IPS-20b (cell line): ENCODE results near the gene ANKRD13C.

Experiments
- H3K27ac ChIP-seq: one replicate; pipeline ENCODE4 v1.5.1; 2013; ENCODE audit warnings: low read length
- H3K27me3 ChIP-seq: 2 replicates; pipeline ENCODE4 v1.6.1; 2013; ENCODE audit warnings: mild to moderate bottlenecking, low read length, inconsistent platforms; ENCODE audit not compliant: insufficient read depth
- H3K36me3 ChIP-seq: 2 replicates; pipeline ENCODE4 v1.6.1; 2013; ENCODE audit warnings: low read depth, mild to moderate bottlenecking, inconsistent platforms, low read length, moderate library complexity; ENCODE audit not compliant: insufficient read depth
- H3K4me1 ChIP-seq: 2 replicates; pipeline ENCODE4 v1.6.1; 2013; ENCODE audit warnings: mild to moderate bottlenecking, control low read depth, inconsistent platforms, low read length, moderate library complexity; ENCODE audit not compliant: insufficient read depth
- H3K4me3 ChIP-seq: 2 replicates; pipeline ENCODE4 v1.5.1; 2013; ENCODE audit warnings: mild to moderate bottlenecking, low read length, inconsistent platforms
- H3K9ac ChIP-seq: 2 replicates; pipeline ENCODE4 v1.6.1; 2013; ENCODE audit warnings: low read depth, mild to moderate bottlenecking, inconsistent platforms, low read length, moderate library complexity
- H3K9me3 ChIP-seq: 2 replicates; pipeline ENCODE4 v1.6.1; 2013; ENCODE audit warnings: mild to moderate bottlenecking, low read depth, low read length, inconsistent platforms; ENCODE audit not compliant: insufficient read depth

ANKRD13C gene

DNA sequence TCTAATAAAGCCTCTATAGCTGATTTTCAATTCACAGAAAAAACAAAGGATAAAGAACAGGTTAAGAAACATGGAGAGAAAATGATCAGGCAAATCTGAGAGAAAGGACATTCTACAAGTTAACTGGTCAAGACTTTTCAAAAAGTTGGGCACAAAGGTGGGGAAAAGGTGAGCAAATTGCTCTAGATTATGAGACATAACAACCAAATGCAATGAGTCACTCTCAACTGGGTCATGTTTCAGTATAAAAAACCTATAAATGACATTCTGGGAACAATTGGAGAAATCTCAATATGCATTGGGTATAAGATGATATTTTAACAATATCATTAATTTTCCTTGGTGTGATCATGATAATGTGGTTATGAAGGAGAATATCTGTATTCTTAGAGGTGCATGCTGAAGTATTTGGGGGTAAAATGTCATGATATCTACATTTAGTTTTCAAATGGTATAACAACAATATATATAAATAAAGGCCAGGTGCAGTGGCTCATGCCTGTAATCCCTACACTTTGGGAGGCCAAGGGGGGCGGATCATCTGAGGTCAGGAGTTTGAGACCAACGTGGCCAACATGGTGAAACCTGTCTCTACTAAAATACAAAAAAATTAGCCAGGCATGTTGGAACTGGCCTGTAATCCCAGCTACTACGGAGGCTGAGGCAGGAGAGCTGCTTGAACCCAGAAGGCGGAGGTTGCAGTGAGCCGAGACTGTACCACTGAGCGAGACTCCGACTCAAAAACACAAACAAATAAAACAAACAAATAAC is 27.0 kb downstream of the ANKRD13C start:
- Histone ChIP-seq H3K36me3 (peaks cover 21% of the 10 kb centered on the region; the same call in 1 of the 2 replicates), H3K27me3 (no peaks in the 10 kb centered on the region), H3K9me3 (no peaks in the 10 kb centered on the region), H3K4me1 (no peaks in the 10 kb centered on the region), H3K4me3 (no peak overlapping the region), H3K27ac (no peak overlapping the region), H3K9ac (no peak overlapping the region)

DNA sequence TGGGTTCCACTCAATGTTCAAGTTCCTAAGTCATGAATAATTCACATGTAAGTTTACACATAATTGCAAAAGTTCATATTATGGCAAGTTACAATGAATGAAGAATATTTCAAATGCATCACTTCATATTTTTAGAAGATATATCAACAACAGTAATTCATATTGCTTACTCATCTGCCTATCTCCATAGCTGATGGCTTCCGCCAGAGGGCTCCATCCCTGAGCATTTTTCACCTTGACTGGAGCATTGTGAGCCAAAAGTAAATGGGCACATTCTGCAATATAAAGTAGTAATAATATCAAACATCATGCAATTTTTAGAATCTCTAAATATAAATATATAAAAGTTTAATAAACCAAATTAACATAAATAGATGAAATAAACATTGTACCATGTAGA is 29.8 kb downstream of the ANKRD13C start:
- Histone ChIP-seq H3K4me3 (no peak overlapping the region), H3K27ac (no peak overlapping the region), H3K4me1 (no peaks in the 10 kb centered on the region; the same call in 1 of the 2 replicates), H3K9ac (no peak overlapping the region), H3K9me3 (no peaks in the 10 kb centered on the region), H3K27me3 (no peaks in the 10 kb centered on the region), H3K36me3 (peaks cover 24% of the 10 kb centered on the region; the same call in 1 of the 2 replicates)

DNA sequence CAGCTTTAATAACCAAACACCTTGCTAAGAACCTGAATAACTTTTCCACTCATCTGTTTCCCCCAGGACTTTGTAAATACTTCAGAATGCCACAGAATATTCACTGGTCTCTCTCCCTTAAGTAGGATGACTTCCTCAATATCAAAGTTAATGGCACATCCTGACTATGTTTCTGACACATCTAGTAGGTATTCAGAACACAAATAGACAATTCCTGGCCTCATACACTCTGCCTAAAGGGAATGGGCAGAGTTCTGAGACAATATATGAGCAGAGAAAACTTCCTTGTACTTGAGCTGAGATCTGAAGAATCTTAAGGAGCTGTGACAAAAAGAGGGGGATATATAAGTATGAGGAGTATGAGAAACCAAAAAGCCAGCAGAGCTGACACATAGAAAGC is 34.8 kb downstream of the ANKRD13C start:
- H3K36me3 ChIP-seq = peaks cover 19% of the 10 kb centered on the region; the same call in 1 of the 2 replicates
- no peaks in the 10 kb centered on the region for H3K27me3 ChIP-seq
- H3K9ac ChIP-seq = no peak overlapping the region
- no peak overlapping the region for H3K4me3 ChIP-seq
- H3K9me3 ChIP-seq = no peaks in the 10 kb centered on the region
- no peaks in the 10 kb centered on the region; the same call in 1 of the 2 replicates for H3K4me1 ChIP-seq
- no peak overlapping the region for H3K27ac ChIP-seq

DNA sequence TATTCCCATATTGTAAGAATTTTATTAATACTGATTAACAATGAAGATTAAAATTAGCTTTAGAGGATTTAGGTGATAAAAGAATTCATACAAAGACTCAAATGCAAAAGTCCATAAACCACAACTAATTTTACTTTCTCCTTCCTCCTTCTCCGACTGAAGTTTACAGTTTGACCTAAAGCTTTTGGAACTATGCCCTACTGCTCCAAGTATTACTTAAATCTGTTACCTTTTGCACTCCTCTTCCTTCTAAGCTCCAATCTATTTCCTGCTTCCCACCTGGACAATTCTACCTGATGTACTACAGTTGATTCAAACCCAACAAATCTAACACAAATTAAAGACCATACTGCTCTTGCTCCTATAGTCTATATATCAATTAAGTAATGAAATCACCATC is 36.3 kb downstream of the ANKRD13C start:
- H3K9me3 ChIP-seq = no peaks in the 10 kb centered on the region
- H3K27me3 ChIP-seq = no peaks in the 10 kb centered on the region
- H3K4me1 ChIP-seq = no peaks in the 10 kb centered on the region; the same call in 1 of the 2 replicates
- H3K9ac ChIP-seq = no peak overlapping the region
- no peak overlapping the region for H3K4me3 ChIP-seq
- peaks cover 9% of the 10 kb centered on the region; the same call in 1 of the 2 replicates for H3K36me3 ChIP-seq
- H3K27ac ChIP-seq = no peak overlapping the region

GRCh38 chr1:70317087-70317486 is 37.4 kb downstream of the ANKRD13C start:
- no peaks in the 10 kb centered on the region for H3K36me3 ChIP-seq
- H3K4me3 ChIP-seq = no peak overlapping the region
- H3K27me3 ChIP-seq = no peaks in the 10 kb centered on the region
- no peak overlapping the region for H3K27ac ChIP-seq
- H3K9ac ChIP-seq = no peak overlapping the region
- H3K4me1 ChIP-seq = no peaks in the 10 kb centered on the region; the same call in 1 of the 2 replicates
- no peaks in the 10 kb centered on the region for H3K9me3 ChIP-seq

GRCh38 chr1:70315782-70316181 is 38.7 kb downstream of the ANKRD13C start:
- Histone ChIP-seq H3K36me3 (no peaks in the 10 kb centered on the region), H3K9ac (no peak overlapping the region), H3K4me1 (no peaks in the 10 kb centered on the region), H3K4me3 (no peak overlapping the region), H3K9me3 (no peaks in the 10 kb centered on the region), H3K27ac (no peak overlapping the region), H3K27me3 (no peaks in the 10 kb centered on the region)

DNA sequence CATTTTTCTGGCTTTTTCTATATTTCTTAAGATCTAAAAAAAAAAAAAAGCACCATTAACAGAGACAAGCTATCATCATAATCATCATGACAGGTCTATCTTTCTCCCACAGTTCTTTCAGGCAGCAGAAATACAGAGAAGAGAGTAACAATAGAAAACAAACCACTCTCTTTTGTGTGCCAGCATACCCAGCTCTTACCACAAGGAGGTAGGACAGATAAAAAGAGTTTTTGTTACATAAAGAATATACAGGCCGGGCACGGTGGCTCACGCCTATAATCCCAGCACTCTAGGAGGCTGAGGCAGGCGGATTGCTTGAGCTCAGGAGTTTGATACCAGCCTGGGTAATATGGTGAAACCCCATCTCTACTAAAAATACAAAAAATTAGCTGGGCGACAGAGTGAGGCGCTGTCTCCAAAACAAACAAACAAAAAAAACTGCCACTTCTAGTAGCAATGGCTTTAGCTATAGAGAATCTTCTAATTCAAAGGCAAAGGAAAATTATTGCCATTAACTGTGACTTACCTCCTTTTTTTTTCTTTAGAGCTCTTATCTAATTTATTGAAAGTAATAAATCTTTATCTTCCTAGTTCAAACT is 39.7 kb downstream of the ANKRD13C start:
- H3K36me3 ChIP-seq = no peaks in the 10 kb centered on the region
- H3K27me3 ChIP-seq = no peaks in the 10 kb centered on the region
- H3K4me3 ChIP-seq = no peak overlapping the region
- H3K9me3 ChIP-seq = no peaks in the 10 kb centered on the region
- no peak overlapping the region for H3K9ac ChIP-seq
- no peak overlapping the region for H3K27ac ChIP-seq
- H3K4me1 ChIP-seq = no peaks in the 10 kb centered on the region

DNA sequence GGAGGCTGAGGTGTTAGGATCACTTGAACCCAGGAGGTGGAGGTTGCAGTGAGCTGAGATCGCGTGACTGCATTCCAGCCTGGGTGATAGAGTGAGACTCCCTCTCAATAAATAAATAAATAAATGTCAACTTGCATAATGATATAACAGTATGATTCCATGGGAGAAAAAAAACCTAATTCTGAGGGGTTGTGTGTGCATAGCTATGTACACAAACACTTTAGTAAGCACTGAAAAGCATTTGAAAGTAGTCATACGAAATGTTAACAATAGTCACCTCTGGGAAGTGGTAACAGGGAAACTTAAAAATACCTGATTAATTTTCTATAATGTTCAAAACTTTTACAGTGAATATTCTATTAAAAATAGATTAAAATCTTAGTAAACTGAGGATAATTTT is 43.2 kb downstream of the ANKRD13C start:
- no peaks in the 10 kb centered on the region for H3K27me3 ChIP-seq
- H3K36me3 ChIP-seq = peaks cover 10% of the 10 kb centered on the region; the same call in 1 of the 2 replicates
- H3K4me1 ChIP-seq = no peaks in the 10 kb centered on the region
- no peak overlapping the region for H3K27ac ChIP-seq
- H3K4me3 ChIP-seq = no peak overlapping the region
- H3K9me3 ChIP-seq = no peaks in the 10 kb centered on the region
- H3K9ac ChIP-seq = no peak overlapping the region

GRCh38 chr1:70299472-70299871 is 55.0 kb downstream of the ANKRD13C start:
- Histone ChIP-seq H3K36me3 (peaks cover 38% of the 10 kb centered on the region), H3K27ac (no peak overlapping the region), H3K4me3 (no peak overlapping the region), H3K27me3 (no peaks in the 10 kb centered on the region), H3K9ac (no peak overlapping the region), H3K9me3 (no peaks in the 10 kb centered on the region), H3K4me1 (no peaks in the 10 kb centered on the region)

DNA sequence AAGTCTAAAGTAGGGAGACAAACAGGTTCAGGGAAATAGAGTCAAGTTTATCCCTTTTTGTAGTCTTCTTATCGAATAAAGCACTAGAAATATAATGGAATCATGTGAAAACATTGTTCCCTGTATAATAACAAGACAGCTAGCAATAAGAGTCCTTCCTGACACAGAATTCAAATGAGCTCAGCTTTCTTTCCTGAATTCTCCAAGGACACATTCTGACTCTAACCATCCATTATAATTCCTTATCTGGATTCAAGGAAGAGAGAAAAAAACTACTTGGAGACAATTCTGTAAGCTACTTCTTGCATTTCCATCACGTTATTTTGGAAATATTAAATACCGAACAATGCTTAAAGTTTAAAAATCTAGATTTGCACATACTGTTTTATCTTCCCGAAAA is 58.8 kb downstream of the ANKRD13C start:
- no peaks in the 10 kb centered on the region for H3K9me3 ChIP-seq
- H3K27ac ChIP-seq = no peak overlapping the region
- H3K36me3 ChIP-seq = peaks cover 55% of the 10 kb centered on the region
- H3K27me3 ChIP-seq = no peaks in the 10 kb centered on the region
- no peak overlapping the region for H3K4me3 ChIP-seq
- no peaks in the 10 kb centered on the region for H3K4me1 ChIP-seq
- H3K9ac ChIP-seq = no peak overlapping the region

DNA sequence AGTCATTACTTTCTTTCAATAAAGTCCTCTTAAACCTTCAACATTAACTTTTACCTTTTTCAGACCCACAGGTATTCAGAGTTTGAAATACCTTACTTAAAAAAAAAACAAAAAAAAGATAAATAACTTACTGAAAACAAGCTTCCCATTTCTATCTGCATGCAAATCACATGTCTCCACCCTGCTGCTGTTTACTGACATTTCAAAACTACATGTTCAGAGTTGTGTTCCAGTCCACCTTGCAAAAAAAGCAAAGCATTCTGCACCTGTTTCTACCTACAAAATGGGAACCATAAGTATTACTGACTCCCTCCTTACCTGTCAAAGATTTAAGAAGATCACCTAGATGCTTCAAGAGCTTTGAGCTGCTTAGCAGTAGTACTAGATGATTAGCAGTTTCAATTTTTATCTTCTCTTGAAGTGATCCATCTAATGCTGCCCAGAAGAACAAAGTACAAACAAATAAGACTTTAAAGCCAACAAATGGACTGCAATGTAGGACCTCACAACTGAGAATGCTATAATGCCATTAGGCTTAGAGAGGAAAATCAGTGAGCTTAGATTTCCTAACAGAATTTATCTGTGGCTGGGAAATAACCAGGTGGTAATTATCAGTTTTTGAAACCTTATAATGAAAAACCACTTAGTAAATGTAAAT is 61.2 kb downstream of the ANKRD13C start:
- Histone ChIP-seq H3K36me3 (peaks cover 49% of the 10 kb centered on the region), H3K27me3 (no peaks in the 10 kb centered on the region), H3K9ac (no peak overlapping the region), H3K4me3 (no peak overlapping the region), H3K4me1 (no peaks in the 10 kb centered on the region), H3K9me3 (no peaks in the 10 kb centered on the region), H3K27ac (no peak overlapping the region)

GRCh38 chr1:70290218-70290617 is 64.3 kb downstream of the ANKRD13C start:
- no peaks in the 10 kb centered on the region for H3K4me1 ChIP-seq
- no peaks in the 10 kb centered on the region for H3K9me3 ChIP-seq
- no peak overlapping the region for H3K4me3 ChIP-seq
- H3K36me3 ChIP-seq = peaks cover 52% of the 10 kb centered on the region
- no peak overlapping the region for H3K9ac ChIP-seq
- H3K27me3 ChIP-seq = no peaks in the 10 kb centered on the region
- H3K27ac ChIP-seq = no peak overlapping the region
